HCEC 1CT (cell line): ENCODE data around the gene FAH.
"Not testable (repeated sequence)": the region's sequence is repeated elsewhere in the genome, so short reads cannot be mapped to it uniquely, and the experiment has no call there.

Experiments
- DNase-seq: peaks from one replicate; pipeline ENCODE4 v3.0.0-alpha.2; 2017

Gene FAH

GRCh38 chr15:80152896-80153876 is at the start of gene FAH:
TSS of gene FAH (plus strand) at chr15:80152999. CDS start at chr15:80153055, 56 bp downstream.
- DNase-seq = peak; percentile 41

GRCh38 chr15:80105193-80105592 is 47.6 kb upstream of the FAH start:
- DNase-seq = no peak

- peak; percentile 82 for DNase-seq
Observed at GRCh38 chr15:80105595-80105994, 47.2 kb upstream of the FAH start.

- peak; percentile 61 for DNase-seq
Observed at GRCh38 chr15:80106051-80106450, 46.7 kb upstream of the FAH start.

GRCh38 chr15:80107204-80107603 is 45.6 kb upstream of the FAH start:
- no peak for DNase-seq

- no peak for DNase-seq
Observed at GRCh38 chr15:80107774-80108173, 45.0 kb upstream of the FAH start.

GRCh38 chr15:80109388-80109787 is 43.4 kb upstream of the FAH start:
- DNase-seq = no peak

- no peak for DNase-seq
Observed at GRCh38 chr15:80110920-80111319, 41.9 kb upstream of the FAH start.

- no peak for DNase-seq
Observed at GRCh38 chr15:80114114-80114513, 38.7 kb upstream of the FAH start.

- DNase-seq = no peak
Observed at GRCh38 chr15:80115021-80115420, 37.8 kb upstream of the FAH start.

- DNase-seq = no peak
Observed at GRCh38 chr15:80118956-80119355, 33.8 kb upstream of the FAH start.

GRCh38 chr15:80120636-80121035 is 32.2 kb upstream of the FAH start:
- no peak for DNase-seq

- no peak for DNase-seq
Observed at GRCh38 chr15:80121546-80121945, 31.3 kb upstream of the FAH start.

GRCh38 chr15:80123034-80123433 is 29.8 kb upstream of the FAH start:
- DNase-seq = no peak

GRCh38 chr15:80127253-80127652 is 25.5 kb upstream of the FAH start:
- not testable (repeated sequence) for DNase-seq

- peak; percentile 14 for DNase-seq
Observed at GRCh38 chr15:80127911-80128310, 24.9 kb upstream of the FAH start.

GRCh38 chr15:80132382-80132781 is 20.4 kb upstream of the FAH start:
- no peak for DNase-seq

GRCh38 chr15:80136854-80137253 is 15.9 kb upstream of the FAH start:
- no peak for DNase-seq

- no peak for DNase-seq
Observed at GRCh38 chr15:80138961-80139360, 13.8 kb upstream of the FAH start.

- no peak for DNase-seq
Observed at GRCh38 chr15:80140909-80141308, 11.9 kb upstream of the FAH start.

- no peak for DNase-seq
Observed at GRCh38 chr15:80141916-80142598, 10.7 kb upstream of the FAH start.

- DNase-seq = no peak
Observed at GRCh38 chr15:80142646-80143045, 10.2 kb upstream of the FAH start.

GRCh38 chr15:80151148-80151547 is 1.7 kb upstream of the FAH start:
- no peak for DNase-seq

GRCh38 chr15:80151576-80151975 is 1.2 kb upstream of the FAH start:
- no peak for DNase-seq
